LNCAP (cell line): ENCODE results near the gene NKX6-2.

Experiments
- CTCF ChIP-seq: fragments of 450-650 bp; IDR thresholded peaks from 2 replicates; pipeline ENCODE4 v1.5.1; 2017; ENCODE audit warnings: mild to moderate bottlenecking

NKX6-2 gene

GRCh38 chr10:132815168-132815857 is 29.4 kb upstream of the NKX6-2 start:
- no peak for TF ChIP-seq CTCF

- no peak for TF ChIP-seq CTCF
Observed at GRCh38 chr10:132814469-132814856, 28.5 kb upstream of the NKX6-2 start.

DNA sequence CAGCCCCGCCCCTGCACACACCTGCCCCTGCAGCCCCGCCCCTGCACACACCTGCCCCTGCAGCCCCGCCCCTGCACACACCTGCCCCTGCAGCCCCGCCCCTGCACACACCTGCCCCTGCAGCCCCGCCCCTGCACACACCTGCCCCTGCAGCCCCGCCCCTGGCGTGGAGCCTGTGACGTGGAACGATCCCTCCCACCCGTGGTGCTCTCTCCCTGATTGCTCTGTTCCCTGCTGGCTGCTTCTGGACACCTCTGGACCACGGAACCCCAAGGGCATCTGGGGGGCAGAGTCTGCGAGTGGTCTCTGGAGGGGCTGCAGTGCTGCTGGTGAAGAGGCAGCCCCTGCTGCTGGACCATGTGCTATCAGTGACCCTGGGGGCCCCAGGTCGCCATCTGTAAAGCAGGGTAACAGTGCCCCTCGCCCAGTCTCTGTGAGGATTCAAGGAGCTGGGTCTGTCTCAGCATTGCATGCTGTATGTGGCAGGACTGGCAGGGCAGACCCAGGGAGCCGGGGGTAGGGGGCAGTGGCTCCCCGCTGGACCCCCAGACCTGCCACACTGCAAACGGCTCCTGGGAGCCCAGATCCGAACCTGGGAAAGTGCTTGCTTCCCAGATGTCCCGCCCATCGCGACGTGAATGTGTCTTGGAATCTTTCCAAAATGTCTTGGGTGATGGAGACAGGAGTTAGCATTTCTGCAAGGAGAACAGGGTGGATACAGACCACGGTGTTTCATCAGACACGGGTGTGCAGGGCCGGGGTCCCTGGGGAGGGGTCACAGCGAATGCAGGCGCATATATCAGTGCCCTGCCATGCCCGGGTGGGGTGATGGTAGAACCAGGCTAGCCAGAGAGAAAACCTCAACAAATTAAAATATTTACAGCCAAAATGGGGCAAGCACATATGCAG is 27.9 kb upstream of the NKX6-2 start:
- no peak for TF ChIP-seq CTCF

DNA sequence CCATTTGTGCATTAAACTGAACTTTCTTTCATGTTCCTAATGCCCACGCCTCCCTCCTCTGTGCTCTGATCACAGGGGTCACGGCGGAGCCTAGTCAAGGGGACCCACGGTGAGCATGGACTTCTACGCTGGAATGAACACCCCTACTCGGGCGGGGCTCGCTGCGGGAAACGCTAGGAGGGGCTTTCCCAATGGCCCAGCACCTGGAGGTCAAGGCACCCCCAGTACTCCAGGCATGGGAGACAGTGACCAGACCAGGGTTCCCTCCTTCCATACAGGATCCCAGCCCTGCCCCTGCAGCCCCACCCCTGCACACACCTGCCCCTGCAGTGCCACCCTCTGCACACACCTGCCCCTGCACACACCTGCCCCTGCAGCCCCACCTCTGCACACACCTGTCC is 27.1 kb upstream of the NKX6-2 start:
- no peak for TF ChIP-seq CTCF

DNA sequence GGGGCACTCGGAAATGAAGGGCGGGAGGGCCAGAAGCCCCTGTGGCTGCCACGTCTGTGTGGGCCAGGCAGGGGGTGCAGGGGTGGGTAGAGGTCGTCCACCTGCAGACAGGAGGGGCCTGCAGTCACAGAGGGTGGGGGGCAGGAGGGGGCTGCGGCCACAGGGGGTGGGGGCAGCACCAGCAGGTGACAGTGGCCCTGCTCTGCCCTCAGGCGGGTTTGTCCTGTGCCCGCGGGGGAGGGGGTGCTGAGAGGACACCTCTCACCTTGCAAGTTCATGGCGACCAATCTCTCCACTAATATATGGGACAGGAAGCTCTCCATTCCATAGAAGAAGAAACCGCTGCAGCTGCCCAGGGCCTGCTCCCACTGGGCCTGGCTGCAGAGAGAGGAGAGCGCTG is 26.6 kb upstream of the NKX6-2 start:
- TF ChIP-seq CTCF, result no peak

GRCh38 chr10:132811891-132812481 is 26.0 kb upstream of the NKX6-2 start:
- no peak for TF ChIP-seq CTCF

GRCh38 chr10:132810807-132811700 is 25.1 kb upstream of the NKX6-2 start:
- no peak for TF ChIP-seq CTCF
